Lower leg skin (tissue), 4 donors: Measurements from ENCODE around the gene PCBP1. TPM values are rescaled to one million over a fixed set of nuclear protein-coding genes. Genes with fewer than 3 reads are reported as not detected.

ENCODE experiments used
- DNase-seq, 2 donors: peaks; one replicate each; pipeline ENCODE4 v3.0.0-alpha.2; 2019; ENCODE audit warnings: low spot score in 2 of 2
- H3K4me3 ChIP-seq: fragments of 200-600 bp; sonication (generic); 2 replicates; pipeline ENCODE4 v1.5.1; 2017; ENCODE audit warnings: mild to moderate bottlenecking, low read depth; ENCODE audit not compliant: poor library complexity, severe bottlenecking
- POLR2A ChIP-seq, 2 donors: fragments of 450-650 bp; IDR thresholded peaks; one replicate each; pipeline ENCODE4 v1.6.1; 2016 to 2017; ENCODE audit warnings: antibody characterized with exemption in 2 of 2, mild to moderate bottlenecking in 1 of 2, moderate library complexity in 1 of 2
- WGBS, 2 donors: methylation state at CpG; one replicate each; pipeline ENCODE4 v1.1.5; 2018; 5-methylcytosine and 5-hydroxymethylcytosine counted together
- intact Hi-C: fragments of 100-400 bp; cut with DNase I; formaldehyde crosslinking; loops from one replicate; pipeline ENCODE4 v1.15.0; 2023; ENCODE audit warnings: low total_unique reads
- total RNA-seq, 4 donors: library from RNA; depleted of rRNA; stranded (reverse); fragments of >200 nt; gene quantifications; one replicate each; pipeline ENCODE4 v1.1.0, GENCODE V29; 2016
- TF ChIP-seq, protein P1 (sequence below), 3 donors: fragments of 450-650 bp; IDR thresholded peaks; one replicate each; pipeline ENCODE4 v1.5.1; 2016; ENCODE audit warnings: antibody characterized with exemption in 3 of 3, mild to moderate bottlenecking in 3 of 3, moderate library complexity in 2 of 3

The PCBP1 gene
- total RNA-seq, 4 donors from 2014 or later: 148 to 247 (median 186) TPM

GRCh38 chr2:70083344-70084156, 3.7 kb upstream of the PCBP1 start:
- intact Hi-C loops: no loop called here
- TF ChIP-seq POLR2A (IDR thresholded peaks at IDR 0.05): no peak
- TF ChIP-seq, protein P1, sequence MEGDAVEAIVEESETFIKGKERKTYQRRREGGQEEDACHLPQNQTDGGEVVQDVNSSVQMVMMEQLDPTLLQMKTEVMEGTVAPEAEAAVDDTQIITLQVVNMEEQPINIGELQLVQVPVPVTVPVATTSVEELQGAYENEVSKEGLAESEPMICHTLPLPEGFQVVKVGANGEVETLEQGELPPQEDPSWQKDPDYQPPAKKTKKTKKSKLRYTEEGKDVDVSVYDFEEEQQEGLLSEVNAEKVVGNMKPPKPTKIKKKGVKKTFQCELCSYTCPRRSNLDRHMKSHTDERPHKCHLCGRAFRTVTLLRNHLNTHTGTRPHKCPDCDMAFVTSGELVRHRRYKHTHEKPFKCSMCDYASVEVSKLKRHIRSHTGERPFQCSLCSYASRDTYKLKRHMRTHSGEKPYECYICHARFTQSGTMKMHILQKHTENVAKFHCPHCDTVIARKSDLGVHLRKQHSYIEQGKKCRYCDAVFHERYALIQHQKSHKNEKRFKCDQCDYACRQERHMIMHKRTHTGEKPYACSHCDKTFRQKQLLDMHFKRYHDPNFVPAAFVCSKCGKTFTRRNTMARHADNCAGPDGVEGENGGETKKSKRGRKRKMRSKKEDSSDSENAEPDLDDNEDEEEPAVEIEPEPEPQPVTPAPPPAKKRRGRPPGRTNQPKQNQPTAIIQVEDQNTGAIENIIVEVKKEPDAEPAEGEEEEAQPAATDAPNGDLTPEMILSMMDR (IDR thresholded peaks at IDR 0.05): no peak
- H3K4me3 ChIP-seq: no peak overlapping the region
- DNase-seq: peak in 1 of 2 donors; percentile 50
- WGBS, 2 donors: 67 to 75% methylated on average over 8 of the region's 8 CpGs

DNA sequence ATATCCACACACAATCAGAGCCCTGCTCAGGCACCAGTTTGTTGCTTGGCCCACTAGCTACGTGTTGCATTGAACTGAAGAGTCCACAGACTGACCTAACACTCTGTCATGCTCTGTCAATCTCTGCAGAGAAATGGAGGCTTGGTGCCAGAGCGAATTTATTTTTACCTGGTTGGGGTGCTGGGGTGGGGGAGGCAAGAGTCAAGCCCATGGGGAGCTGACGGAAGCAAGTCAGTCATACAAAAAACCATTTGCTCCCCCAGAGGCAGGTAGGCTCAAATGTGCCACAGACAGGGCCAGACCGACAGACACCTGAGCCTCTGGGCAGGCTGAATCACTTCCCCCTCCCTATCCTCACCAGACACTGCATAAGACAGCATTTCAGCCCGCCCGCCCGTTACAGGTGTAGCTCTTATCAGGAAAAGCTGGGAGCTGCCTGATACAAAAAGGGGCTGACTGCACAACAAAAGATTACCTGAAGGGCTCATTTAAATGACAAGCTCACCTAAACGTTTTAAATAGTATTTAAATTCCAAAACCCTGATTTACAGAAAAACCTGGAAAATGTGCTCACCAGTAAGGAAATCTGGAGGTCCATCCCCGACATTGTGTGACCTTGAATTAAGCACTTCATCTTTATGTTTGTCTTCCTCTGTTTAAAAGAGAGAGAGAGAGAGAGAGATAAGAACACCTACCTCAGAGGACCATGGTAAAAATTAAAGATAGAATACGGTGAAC, 2.1 kb upstream of the PCBP1 start:
- DNase-seq: peak; percentile 50 to 85
- no peak for TF ChIP-seq POLR2A (IDR thresholded peaks at IDR 0.05)
- TF ChIP-seq, protein P1 (IDR thresholded peaks at IDR 0.05): no peak
- intact Hi-C loops: no loop called here
- WGBS, 2 donors: 32 to 36% methylated on average over 10 of the region's 10 CpGs
- H3K4me3 ChIP-seq: no peak overlapping the region

GRCh38 chr2:70085711-70086277, 1.5 kb upstream of the PCBP1 start:
- TF ChIP-seq POLR2A (IDR thresholded peaks at IDR 0.05): no peak
- TF ChIP-seq, protein P1 (IDR thresholded peaks at IDR 0.05): no peak
- H3K4me3 ChIP-seq: peak overlapping the region; percentile 57
- intact Hi-C loops: loop anchor here (1.0 kb wide), 1 partner anchor 51 kb away; no protein-coding TSS in a partner anchor
- DNase-seq: peak in 1 of 2 donors; percentile 21
- 11% methylated on average over 20 to 22 of the region's 22 CpGs for WGBS, 2 donors

GRCh38 chr2:70086278-70086837, 919 bp upstream of the PCBP1 start:
- 0 to 1% methylated on average over 27 to 39 of the region's 40 CpGs for WGBS, 2 donors
- TF ChIP-seq, protein P1 (IDR thresholded peaks at IDR 0.05): no peak
- no peak for TF ChIP-seq POLR2A (IDR thresholded peaks at IDR 0.05)
- intact Hi-C loops: loop anchor here (1.0 kb wide), 1 partner anchor 50 kb away; no protein-coding TSS in a partner anchor
- DNase-seq: peak; percentile 73 to 94
- H3K4me3 ChIP-seq: peak overlapping the region; percentile 57

GRCh38 chr2:70087702-70088597, 673 bp downstream of the PCBP1 start:
- TF ChIP-seq POLR2A (IDR thresholded peaks at IDR 0.05): no peak
- TF ChIP-seq, protein P1 (IDR thresholded peaks at IDR 0.05): no peak
- WGBS, 2 donors: 0% methylated on average over 47 to 50 of the region's 58 CpGs
- intact Hi-C loops: no loop called here
- peak overlapping the region; percentile 91 for H3K4me3 ChIP-seq
- DNase-seq: peak; percentile 48 to 92
